ENCODE measurements around the gene CERK.

The CERK gene

DNA sequence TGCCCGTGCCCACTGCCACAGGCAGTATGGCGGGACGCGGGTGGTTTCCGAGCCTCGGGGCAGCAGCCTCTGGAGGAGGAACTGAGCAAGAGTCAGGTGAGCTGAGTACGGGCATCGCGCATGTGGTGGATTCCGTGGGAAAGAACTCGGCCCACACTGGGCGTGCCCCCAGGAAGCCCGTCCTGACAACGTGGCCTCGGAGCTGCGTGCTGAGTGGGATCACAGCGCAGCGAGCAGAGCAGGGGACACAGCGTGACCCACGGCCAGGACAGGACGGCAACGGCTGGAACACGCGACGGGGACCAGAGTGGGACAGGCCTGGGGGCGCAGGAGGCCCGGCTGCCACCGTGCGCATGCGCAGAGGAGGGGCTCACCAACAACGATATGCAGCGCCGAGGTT, 36.8 kb downstream of the CERK start:
- H3K4me3 ChIP-seq (ENCODE audit: low read depth, low read length), result no peak overlapping the region
- DNase-seq (ENCODE audit: low read depth), result no peak
- TF ChIP-seq, protein P1, sequence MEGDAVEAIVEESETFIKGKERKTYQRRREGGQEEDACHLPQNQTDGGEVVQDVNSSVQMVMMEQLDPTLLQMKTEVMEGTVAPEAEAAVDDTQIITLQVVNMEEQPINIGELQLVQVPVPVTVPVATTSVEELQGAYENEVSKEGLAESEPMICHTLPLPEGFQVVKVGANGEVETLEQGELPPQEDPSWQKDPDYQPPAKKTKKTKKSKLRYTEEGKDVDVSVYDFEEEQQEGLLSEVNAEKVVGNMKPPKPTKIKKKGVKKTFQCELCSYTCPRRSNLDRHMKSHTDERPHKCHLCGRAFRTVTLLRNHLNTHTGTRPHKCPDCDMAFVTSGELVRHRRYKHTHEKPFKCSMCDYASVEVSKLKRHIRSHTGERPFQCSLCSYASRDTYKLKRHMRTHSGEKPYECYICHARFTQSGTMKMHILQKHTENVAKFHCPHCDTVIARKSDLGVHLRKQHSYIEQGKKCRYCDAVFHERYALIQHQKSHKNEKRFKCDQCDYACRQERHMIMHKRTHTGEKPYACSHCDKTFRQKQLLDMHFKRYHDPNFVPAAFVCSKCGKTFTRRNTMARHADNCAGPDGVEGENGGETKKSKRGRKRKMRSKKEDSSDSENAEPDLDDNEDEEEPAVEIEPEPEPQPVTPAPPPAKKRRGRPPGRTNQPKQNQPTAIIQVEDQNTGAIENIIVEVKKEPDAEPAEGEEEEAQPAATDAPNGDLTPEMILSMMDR (IDR thresholded peaks at IDR 0.05; ENCODE audit: insufficient read depth, low read depth, low read length, missing control alignments), result no peak

DNA sequence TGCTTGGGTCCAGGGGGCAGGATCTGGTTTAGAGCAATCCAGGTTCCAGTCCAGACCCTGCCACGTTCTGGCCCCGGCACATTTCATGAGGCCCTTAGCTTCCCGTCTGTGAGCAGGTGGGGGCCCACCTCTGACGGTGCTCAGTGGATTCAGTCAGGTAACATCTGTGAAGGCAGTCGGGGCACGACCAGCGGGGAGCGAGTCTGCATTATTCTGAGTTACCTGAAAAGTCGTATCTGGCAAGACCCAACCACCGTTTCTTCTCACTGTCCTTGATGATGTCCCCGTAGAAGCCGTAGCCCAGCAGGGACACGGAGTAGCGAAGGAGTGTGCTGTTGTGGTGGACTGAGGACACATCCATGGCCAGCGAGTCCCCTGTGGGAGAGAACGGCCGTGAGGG, 39.0 kb downstream of the CERK start:
- no peak for DNase-seq (ENCODE audit: low read depth)
- H3K4me3 ChIP-seq (ENCODE audit: low read depth, low read length), result no peak overlapping the region
- TF ChIP-seq, protein P1 (IDR thresholded peaks at IDR 0.05; ENCODE audit: insufficient read depth, low read depth, low read length, missing control alignments), result no peak

- TF ChIP-seq, protein P1 (IDR thresholded peaks at IDR 0.05; ENCODE audit: insufficient read depth, low read depth, low read length, missing control alignments), result no peak
Measured at GRCh38 chr22:46697811-46698515, 40.1 kb downstream of the CERK start.

DNA sequence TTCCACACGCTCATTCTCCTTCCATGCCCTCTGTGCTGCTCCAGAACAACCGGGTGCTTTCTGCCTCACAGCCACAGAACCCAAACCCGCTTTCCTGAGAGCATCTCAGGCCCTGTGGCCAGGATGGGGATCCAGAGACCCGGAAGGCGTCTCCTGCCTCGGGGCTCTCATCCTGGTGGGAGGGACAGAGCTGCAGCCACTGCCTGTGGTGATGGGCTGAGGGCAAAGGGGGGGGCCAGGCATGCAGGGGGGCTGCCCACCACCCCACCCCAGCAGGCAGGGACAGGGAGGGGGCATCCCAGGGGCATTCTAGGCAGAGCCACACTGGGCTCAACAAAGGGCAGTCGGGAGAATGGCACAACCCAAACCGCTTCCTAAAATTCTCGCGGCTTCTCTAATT, 41.4 kb downstream of the CERK start:
- TF ChIP-seq, protein P1 (IDR thresholded peaks at IDR 0.05; ENCODE audit: insufficient read depth, low read depth, low read length, missing control alignments), result no peak
- DNase-seq (ENCODE audit: low read depth), result no peak

More at GRCh38 chr22:46697811-46698515, 40.1 kb downstream of the CERK start:
- DNase-seq (ENCODE audit: low read depth), result no peak
- H3K4me3 ChIP-seq (ENCODE audit: low read depth, low read length), result no peak overlapping the region

DNA sequence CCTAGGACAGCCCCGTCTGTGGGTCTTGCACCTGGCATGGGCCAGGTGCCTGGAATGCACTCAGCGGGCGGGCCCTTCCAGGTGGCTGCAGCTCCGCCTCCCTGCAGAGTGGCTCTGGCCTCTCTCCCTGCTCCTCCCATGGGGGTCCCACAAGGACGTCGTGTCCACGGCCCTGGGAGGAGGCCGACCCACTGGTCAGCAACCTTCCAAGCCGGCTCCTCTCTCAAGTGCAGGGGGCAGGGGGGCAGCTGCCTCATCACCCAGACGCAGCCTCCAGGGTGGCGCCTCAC, 41.9 kb downstream of the CERK start:
- TF ChIP-seq, protein P1 (IDR thresholded peaks at IDR 0.05; ENCODE audit: insufficient read depth, low read depth, low read length, missing control alignments), result no peak
- H3K4me3 ChIP-seq (ENCODE audit: low read depth, low read length), result no peak overlapping the region
- no peak for DNase-seq (ENCODE audit: low read depth)

More for the DNA sequence above, 41.4 kb downstream of the CERK start:
- H3K4me3 ChIP-seq (ENCODE audit: low read depth, low read length), result no peak overlapping the region

- DNase-seq (ENCODE audit: low read depth), result no peak
- TF ChIP-seq, protein P1 (IDR thresholded peaks at IDR 0.05; ENCODE audit: insufficient read depth, low read depth, low read length, missing control alignments), result no peak
Measured at GRCh38 chr22:46695346-46696228, 42.5 kb downstream of the CERK start.

More at GRCh38 chr22:46695346-46696228, 42.5 kb downstream of the CERK start:
- H3K4me3 ChIP-seq (ENCODE audit: low read depth, low read length), result no peak overlapping the region
